HG03045 (cell line): ENCODE results near the gene FHDC1.

Source experiments
- ATAC-seq: cut with Tn5 transposase; IDR thresholded peaks from one replicate; pipeline ENCODE4 v1.9.1; 2021; ENCODE audit warnings: mild to moderate bottlenecking, moderate library complexity; ENCODE audit not compliant: unreplicated experiment

FHDC1 gene

DNA sequence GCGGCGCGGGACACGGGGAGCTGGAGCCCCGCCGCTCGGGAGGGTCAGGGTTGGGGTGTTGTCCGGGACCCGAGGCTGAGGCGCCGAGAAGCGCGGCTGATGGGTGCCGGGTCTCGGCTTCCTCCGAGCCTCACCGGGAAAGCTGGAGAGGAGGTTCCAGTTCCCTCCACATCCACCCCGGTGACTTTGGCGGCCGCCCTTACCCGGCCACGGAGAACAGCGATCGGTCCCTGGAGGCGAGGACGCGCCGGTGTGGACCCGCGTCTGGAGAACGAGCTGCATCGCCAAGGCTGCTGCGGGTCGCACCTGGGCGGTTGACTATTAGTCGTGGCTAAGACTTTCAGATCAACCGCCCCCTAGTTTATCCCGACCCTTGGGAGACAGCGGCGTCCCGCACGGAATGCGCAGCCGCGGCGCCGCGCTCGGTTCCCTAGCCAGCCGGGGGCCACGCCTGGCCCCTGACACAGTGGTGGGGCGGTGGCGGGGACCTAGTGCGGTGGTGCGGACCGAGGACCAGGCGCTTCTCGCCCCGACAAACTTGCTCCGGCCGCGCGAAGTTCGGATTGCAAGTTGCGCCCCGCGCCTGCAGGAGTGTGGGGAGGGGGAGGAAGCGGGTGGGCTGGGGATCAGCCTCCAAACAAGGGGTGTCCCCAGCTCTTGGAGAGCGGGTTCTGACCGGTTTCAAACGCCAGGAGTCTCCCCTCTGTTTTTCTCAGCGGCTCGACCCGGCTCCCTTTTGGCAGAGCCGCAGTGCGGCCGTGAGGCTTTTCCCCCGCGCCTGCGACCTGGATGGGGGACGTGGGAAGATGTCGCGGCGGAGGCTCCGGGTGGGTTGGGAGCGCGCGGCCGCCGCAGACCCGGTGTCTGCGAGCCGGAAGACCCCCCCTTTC is 568 bp downstream of the FHDC1 start:
- no peak for ATAC-seq

DNA sequence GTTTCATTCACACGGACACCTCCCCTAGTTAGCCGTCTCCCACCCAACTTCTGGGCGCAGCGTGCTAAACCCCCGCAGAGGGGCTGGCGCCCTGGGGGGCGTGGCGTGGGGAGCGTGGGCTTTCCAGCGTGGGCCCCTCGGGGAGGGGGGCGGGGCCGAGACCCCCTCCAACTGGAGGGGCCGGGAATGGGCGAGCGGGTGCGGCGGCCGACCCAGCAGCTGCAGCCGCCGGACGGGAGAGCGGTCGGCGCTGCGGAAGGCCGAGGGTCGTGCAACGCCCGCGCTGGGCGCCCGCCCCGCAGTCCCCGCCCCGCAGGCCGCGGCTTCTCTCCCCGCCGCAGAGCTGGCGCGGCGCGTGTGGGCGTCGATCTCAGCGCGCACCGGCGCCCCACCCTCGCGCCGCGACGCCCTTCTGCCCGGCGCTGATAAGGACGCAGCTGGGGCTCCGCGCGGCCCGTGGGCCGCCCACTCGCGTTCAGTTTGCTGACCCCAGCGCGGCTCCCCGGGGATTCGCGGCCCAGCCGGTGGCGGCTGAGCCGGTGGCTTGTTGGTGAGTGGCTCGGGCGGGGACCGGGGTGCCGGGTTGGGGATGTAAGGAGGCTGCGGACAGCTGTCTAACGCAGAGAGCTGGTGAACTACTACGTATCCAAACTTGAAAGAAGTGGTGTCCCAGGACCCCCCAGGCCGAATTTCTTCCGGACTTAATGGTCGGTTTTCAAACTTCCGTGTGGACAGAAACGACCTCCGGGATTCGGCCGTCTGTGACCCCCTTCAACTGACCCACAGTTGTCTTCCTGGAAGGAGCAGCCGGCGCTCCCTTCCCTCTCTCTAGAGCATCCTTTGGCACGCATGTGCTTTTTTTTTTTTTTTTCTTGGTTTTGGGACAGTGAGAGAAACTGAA is 1.5 kb downstream of the FHDC1 start:
- peak; percentile 28 for ATAC-seq

DNA sequence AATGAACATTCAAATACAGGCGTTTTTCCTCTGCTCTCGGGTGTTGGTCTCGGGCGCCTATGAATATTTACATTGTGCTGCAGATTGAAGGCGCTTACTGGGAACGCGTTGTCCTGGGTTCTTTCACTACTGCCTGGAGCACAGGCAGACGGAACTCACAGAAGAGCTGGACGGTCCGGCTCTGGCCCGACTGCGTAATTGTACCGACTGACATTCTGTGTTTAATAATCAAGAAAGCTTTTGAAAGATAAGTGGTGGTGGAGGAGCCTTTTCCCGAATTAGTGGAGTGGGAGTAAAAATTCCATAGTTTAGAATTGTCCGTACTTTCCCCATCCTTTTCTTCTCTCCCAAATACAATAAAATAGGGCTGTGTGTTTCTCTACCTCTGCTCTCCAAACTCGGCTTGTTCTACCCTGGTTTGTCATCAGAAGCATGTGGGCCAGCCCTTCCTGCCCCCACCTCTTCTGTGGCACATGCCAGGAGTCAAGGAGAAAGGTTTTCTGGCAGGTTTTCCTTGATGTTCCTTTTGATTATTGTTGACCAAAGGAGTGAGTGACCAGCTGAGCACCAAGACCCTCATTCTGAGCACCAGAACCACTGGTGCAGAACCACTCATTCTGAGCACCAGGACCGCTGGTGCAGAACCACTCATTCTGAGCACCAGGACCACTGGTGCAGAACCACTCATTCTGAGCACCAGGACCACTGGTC is 2.3 kb downstream of the FHDC1 start:
- ATAC-seq: no peak

DNA sequence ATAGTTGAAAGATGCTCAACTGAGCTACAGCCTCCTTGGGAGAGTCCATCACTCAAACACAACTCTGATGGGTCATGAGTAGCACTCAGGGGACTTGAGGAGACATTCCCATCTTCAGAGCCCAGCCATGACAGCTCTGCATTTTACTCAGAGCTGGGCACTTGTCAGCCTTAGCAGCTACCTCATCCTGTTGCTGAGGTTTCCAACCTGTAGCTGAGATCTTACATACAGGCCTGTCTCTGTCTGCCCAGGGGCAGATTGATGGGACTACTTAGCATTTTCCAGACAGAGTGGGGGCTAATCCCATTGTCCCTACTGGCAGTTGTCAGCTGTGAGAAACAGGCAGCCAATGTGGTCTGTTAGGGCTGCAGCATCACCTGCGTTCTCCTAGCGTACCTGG is 3.5 kb downstream of the FHDC1 start:
- ATAC-seq: no peak

DNA sequence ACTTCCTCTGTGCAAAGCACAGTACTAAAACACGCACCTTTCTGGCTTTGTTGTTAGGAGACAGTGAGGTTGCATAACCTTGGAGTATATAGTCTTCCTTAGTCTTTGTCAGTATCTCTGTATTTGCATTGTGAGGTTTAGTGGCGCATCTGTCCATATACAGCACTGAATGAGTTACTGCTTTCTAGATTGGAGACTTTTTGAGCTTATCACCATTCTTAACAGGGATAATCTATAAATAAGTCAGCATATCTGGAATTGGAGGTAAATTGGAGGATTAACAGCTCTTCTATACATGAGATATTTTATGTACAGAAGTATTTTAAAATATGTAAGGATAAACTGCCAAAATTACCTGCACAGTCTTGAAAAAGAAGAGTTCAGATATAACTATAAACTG is 4.3 kb downstream of the FHDC1 start:
- no peak for ATAC-seq

DNA sequence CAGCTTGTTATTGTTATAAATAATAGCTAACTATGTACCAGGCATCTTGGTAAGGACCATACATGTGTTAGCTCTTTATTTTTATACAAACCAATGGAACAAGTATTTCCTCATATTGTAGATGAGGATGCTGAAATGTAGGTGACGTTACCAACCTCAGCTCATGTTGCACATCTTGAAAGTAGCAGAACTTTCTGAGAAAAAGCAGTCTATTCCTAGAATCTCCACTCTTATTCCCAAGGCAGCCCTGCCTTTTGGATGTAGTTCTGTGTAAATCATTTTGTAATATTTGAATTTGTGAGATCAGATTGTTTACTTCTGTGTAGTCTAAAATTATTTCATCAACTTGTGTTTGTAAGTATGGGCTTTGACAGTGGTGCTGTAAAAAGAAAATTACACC is 5.3 kb downstream of the FHDC1 start:
- ATAC-seq: no peak

DNA sequence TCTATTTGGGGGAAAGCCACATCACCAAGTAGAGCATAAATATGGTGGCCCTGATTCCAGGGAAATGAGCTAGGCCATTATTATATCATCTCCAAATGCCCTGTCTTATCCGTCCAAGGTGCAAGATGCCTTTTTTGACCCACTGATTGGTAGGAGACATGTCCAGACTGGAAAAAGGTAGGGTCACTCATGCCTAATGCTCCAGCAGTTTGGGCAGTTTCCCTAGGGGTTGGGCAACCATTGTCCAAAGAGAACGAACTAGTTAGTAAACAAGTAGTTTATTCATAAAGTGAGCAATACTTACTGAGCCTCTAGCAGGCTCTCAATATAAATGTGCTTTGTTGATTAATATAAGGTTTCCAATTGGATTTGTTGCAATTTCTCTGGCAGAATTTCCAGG is 6.2 kb downstream of the FHDC1 start:
- no peak for ATAC-seq

DNA sequence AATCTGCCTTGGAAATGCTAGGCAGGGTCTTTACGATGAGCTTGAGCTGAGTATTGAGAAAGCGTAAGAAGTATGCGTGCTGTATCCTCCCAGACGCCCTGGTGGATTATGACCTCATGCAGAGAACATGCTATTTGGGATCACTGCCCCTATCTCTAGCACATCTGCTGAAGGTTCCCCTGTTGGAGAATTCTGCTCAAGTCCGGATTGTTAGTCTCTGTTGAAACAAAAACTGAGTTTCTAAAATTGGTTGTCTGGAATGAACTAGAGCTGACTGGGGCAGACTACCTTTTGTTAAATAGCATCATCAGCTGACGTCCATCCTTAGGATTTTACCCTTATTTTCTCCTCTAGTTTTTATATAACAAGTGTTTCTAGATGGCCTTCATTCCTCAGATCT is 7.5 kb downstream of the FHDC1 start:
- ATAC-seq: no peak

DNA sequence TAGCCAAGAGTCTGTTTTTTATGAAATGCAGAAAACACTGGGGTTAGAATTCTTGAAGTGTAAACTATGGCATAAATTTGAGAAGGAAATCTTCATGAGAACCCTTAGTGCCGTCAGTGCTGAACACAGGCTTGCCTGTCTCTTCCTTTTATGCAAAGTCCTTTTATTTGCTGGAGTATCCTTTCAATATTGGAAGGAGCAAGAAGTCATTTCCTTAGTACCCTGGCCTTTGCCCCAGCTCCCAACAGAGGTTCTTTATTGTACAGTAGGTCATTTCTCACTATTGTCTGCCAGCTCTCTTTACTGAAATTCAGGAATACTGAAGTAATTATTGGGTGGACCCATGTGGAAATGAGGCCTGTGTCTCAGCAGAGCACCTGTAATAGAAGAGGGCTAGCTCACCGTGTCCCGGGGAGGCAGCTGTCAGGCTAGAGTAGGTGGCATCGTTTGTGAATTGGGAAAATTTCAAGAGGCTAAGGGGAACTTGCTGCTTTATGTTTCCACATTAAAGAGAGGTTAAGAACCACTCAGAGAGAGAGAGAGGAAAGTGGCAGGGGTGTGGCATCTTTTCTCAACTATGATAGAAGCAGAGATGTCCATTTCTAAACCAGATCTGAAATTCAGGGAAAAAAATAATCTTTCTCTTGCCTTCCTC is 8.7 kb downstream of the FHDC1 start:
- no peak for ATAC-seq

DNA sequence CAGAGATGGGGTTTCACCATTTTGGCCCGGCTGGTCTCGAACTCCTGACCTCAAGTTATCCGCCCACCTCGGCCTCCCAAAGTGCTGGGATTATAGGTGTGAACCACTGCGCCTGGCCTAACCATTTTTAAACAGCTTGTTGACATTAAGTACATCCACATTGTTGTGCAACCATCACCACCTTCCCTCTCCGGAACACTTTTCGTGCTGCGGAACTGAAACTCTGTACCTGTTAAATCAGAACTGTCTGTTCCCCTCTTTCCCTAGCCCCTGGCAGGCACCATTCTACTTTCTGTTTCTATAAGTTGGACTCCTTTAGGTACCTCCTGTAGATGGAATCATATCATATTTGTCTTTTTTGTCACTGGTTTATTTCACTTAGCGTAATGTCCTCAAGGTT is 9.5 kb downstream of the FHDC1 start:
- ATAC-seq: no peak

DNA sequence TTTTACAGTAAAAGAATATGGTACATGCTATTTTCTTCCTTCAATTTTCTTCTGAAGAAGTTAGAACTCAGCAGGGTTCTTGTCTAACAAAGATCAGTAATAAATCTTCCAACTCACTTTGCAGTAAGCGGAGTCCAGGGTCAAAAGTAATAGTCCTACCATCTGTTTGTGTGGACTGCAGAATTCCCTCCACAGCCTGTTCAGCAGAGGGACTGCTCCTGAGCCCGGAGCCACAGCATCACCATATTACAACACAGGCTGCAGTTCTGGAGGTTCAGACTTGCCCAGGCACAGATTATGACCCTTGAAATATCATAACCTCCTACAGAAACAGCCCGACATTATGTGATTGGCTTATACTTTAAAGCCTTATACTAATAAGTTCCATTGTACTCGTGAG is 10.3 kb downstream of the FHDC1 start:
- no peak for ATAC-seq

DNA sequence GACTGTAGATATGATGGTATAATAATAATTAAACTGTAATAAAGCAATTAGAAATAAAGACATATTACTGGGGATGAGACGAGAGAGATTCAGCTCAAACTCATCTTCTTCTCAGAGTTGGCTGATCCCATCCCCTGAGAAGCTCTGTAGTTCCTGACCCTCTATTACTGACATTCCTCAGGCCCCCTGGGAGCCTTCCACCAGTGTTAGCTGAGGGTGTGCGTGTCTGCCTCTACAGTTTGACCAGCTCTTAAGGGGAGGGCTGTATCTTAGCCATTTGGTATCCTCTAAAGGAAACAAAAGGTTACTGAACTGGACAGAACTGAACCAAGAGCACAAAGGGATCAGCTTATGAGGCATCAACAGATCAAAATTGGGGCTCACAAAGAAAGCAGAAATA is 11.2 kb downstream of the FHDC1 start:
- ATAC-seq: no peak

DNA sequence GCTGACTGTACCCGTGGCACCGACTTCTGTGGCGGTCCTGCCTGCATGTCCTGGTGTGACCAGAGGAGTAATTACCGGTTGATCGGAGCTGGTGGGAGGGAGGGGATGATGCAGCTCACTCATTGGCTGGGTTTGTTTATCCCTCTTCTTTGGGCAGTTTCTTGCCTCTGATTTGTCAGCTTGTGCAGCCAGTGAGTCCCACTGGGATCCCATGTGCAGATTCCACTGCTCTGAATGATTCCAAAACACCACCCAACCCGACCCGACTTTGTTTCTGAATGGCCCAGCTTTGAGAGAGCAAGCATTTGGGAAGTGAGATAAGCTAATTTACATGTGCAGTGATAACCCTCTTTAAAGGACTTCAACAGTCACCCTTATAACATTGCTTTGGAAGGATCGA is 13.8 kb downstream of the FHDC1 start:
- no peak for ATAC-seq

DNA sequence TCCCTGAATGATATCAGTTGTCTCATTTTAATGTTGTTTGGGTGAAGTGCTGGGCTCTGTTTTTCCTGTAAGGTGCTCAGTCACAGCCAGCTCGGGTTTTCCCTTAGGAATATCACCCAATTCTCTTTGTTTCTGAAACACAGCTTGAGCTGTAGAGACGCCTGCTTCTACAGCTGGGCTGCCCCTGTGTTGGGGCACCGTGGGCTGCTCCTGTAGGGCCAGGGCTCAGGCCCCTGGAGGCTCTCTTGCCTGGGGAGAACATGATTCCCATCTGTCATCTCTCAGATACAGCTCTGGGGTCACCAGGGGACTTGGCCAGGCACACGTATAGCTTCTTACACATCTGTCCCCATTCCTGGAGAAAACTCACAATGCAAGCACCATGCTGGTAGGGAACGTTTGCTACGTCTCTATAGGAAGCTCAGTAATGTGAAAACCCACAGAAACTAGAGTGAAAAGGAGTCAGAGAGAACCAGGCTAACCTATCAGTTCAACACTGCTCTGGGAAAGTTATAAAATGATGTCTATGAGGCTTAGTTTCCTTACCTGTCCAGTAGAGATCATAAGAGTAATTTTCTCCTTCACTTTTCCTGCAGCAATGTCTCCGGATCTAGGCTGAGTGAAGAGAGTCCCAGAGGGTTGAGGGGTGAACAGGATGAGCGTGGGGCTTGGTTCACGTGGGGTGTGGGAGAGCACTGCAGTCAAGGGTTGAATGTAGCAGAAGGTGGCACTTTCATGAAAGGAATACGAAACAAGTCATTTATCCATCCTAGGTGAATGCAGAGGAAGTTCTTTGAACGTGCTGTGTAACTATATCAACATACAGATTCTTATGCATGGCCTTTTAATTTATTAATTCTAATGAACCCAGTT is 14.5 kb downstream of the FHDC1 start:
- no peak for ATAC-seq

DNA sequence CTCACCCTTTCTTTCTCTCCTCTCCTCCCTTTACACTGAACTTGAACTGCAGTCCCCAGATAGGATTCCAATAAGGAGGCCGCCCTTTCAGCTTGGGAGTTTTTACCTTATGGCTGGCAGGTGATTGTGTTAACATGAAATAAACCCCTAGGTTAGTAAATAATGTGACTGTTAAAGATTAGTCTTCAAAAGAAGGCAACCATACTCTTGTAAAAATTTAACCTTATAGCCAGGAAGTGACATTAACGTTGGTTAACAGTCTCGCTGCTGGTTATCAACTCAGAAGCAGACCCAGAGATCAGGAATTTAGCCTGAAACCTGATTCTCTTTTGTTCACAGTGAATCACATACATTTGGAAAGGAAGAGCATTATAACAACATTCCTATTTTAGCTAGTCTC is 15.2 kb downstream of the FHDC1 start:
- no peak for ATAC-seq

DNA sequence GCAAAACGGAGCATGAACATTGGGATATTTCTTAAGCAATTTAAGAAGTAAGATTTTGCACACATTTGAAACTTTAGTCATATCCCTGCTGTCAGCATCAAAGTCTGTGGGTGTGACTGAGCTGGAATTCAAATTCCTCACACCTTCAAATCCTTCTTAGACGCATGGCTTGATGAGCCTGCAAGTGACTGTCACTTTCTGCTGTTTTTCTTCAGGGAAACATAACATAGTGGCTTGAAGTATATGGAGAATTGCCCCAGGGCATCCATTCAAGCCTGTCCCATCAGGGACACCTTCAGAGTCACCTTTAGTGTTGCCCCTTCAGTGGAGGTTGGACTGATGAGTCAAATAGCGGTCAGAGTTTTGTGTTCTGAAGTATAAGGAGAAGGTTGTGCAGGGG is 17.4 kb downstream of the FHDC1 start:
- ATAC-seq: no peak

DNA sequence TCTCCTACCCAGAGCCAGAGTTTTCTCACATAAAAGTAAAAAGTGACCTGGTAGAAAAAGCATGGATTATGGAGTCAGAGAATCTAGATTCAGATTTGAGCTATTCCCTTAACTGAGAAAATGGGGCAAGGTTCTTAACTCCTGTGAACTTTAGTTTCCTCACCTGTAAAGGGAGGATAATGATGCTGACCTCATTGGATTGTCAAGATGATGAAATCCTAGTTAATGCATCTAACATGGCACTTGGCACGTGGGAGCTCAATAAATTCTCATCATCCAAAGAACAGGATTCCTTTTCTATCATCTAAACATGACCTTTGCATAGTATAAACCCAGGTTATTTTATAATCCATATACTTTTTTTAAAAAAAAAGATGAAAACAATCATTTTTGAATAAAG is 18.6 kb downstream of the FHDC1 start:
- ATAC-seq: no peak

DNA sequence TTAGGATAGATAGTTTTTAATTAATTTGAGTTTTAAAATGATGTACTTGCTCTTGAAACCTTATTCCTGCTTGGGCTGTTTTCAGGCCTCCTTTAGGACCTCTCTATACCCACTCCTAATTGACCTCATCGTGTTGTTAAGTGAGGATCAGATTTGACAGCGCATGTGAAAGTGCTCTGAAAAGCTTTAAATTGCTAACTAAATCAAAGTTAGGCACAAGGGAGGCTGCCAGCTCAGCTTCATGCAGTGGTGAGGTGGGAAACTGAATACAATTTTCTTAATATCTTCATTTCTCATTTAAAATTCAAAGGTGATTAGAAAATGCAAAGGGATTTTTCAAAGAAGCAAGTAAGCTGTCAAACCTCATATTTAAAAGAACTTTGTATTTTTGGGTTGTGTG is 20.0 kb downstream of the FHDC1 start:
- no peak for ATAC-seq

DNA sequence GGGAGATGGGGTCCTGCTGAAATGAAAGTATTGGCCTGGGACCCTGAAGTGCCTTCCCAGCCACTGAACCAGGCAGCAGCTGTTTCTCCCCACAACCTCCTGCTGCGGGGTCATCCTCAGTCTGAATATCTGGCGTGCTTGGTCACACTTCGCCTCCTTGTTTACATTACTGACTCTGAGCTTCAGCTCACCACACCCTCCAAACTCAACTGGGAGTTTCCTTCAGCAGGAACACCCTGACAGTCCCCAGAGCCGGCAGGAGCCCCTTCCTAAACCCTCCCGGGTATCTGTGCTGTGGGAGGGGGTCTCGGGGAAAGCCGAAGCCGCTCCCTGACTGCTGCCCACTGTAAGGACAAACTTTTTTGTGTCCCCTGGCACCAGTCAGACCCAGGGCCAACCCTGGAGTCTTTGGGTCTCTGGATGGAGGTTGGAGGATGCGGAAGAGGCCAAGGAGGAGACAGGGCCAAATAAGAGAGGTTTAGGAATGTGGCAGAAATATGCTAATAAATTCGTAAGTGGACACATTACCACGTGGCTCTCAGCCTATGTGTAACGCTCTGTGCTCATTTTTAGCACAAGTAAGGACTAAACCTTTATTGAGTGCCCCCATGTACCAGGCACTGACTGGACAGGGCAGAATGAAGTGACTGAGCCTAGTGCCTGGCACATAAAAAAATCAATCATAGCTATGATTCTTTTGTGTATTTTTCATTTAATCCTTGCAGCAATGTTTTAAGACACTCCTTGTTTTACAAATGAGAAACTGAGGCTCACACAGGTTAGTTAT is 20.7 kb downstream of the FHDC1 start:
- no peak for ATAC-seq
